ENCODE results near the gene IGSF22.

The IGSF22 gene

DNA sequence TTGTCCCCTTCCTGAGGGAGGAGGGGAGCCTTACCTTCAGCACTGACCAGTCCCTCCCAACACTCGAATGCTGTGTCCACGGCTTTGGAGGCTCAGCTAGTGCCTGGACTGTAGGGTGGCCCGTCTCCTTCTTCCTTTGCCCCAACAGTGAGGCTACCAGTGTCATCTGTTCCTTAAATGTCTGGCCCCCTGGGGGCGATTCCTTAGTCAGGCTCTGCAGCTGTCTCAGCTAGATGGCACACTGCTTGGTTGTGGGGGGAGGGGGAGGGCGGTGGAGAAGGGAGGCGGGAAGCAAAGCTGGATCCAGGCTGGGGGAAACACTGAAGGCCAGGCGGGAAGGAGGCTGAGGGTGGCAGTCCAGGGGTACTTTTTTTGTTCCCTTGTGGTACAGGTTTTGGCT, at the start of gene IGSF22:
Gene IGSF22 (minus strand): TSS at position 149 of the 400 bp plus-strand sequence. CDS start 1,952 bp downstream, outside the sequence.
- DNase-seq (ENCODE audit: low read depth in 1 of 2, low spot score in 1 of 2) = no peak

DNA sequence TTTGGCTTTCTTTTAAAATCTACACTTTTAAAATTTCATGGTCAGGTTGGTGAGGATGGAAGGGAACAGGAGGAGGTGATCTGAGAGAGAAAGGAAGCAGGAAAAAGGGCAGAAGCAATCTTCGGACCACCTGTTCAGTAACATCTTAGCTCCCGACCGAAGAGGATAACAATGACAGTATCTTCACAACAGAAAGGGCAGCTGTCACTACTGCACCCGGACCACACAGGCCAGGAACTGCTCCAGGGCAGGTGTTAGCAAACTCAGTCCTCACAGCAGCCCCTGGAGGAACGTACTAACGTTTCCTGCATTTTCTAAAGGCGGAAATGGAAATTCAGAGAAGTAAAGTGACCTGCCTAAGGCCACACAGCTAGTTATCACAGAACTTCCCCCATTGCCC, 48.8 kb upstream of the IGSF22 start:
- DNase-seq (ENCODE audit: low read depth in 1 of 2, low spot score in 1 of 2) = no peak

DNA sequence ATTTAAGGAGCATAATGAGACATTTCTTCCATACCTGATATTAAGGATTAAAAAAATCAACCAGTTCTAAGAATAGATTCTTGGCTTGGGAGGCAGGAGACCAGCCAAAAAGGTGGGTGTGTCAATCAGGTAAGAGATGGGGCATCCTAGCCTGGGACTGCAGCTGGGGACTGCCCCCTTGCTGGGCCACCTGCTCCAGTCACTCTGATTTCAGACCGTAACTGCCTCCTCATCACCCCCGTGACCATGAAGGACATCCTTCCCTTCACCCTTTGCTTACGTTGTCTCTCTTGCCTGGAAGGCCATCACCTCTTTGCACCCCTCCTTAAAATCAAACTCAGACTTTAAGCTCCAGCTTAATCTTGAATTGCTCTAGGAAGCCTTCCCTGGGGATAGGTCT, 47.7 kb upstream of the IGSF22 start:
- no peak for DNase-seq (ENCODE audit: low read depth in 1 of 2, low spot score in 1 of 2)

DNA sequence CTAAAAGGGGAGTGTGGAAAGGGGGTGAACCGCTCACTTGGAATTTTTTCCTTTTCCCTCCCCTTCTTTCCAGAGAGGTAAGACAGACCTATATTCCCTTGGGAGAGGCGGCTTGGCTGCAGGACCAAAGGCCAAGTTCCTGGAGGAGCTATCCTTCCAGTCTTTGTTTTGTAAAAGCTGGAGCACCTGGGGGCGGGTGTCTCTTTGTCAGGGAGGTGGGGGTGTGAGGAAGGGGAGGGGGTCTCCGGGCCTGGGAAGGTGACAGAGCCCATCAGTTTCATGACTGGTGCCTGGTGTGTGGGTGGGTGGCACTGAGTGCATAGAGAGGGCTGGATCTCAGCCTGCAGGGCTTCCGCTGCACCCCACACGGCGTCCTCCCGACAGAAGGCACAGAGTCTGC, 47.1 kb upstream of the IGSF22 start:
- DNase-seq (ENCODE audit: low read depth in 1 of 2, low spot score in 1 of 2) = no peak

DNA sequence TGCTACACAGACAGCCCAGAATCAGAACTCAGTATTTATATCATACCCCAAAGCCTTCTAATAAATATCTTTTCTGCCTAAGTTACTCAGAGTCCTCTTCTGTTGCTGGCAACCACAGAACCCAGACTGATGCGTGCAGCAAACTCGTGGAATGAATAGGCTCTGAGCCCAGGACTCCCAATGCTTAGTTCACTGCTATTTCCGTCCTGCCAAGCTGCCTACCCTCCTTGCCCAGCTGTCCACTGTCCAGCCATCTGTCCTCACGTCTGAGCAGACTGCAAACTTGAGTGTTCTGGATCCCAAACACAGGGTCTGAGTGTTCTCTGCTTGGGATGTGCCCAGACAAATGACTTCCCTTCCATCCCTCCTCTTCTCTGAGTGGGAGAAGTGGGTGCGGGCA, 46.2 kb upstream of the IGSF22 start:
- DNase-seq (ENCODE audit: low read depth in 1 of 2, low spot score in 1 of 2) = no peak

DNA sequence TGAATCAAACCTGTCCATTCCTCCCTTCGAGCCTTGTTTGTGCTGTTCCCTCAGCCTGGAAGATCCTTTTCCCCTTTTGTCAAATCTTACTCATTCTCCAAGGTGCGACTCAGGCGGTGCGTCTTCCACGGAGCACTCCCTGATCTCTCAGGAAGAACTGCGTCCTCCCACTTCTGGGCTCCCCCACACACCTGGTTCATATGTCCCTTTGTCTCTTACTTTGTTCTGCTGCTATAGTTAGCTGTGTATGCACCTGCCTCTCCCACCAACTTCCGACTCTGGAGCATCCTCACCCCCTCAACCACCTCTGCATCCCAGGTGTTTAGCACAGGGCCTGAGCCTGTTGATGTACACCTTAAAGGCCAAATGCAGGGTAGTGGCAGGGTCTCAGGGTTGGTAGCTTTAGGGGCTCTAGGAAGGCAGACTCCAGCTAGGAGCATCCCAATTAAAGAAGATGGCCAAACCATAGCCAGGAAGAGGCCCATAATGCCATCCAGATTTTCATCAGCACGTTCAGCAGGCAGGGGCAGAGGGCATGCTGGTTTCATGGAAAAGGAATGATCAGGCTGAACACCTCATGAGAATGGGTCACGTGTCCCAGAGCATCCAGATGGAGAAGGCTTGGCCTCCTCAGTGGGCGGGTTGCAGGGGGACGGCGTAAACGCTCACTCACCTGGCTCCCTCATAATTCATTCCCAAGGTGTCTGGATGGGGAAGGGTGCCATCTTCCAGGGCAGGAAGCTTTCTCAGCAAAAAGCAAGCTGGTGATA, 45.5 kb upstream of the IGSF22 start:
- DNase-seq (ENCODE audit: low read depth in 1 of 2, low spot score in 1 of 2) = no peak

DNA sequence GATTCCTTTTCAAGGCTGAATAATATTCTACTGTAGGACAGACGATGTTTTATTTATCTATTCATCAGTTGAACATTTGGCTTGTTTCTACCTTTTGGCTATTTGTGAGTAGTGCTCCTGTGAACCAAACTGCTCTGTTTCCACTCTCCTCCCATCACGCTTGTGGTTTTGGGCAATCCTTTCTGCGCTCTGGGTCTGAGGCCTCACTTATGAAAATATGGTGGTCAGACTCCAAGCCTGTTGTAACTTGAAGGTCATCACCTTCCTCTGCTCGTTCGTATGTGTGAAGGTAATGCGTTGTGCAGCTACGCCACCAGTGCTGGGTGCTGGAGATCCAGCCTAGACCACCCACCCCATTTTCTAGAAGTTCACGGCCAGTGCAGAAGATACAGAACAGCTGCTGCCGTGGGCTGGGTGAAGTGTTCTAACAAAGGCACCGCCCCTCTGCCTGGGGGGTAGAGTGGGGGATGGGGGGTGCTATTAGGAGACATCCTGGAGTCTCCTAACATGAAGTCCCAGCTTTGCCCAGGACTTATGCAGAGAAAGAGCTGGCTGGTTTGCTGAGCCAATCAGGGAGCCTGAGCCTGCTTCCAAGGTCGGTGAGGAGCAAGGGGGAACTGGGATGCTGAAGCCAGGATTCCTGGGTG, 44.6 kb upstream of the IGSF22 start:
- no peak for DNase-seq (ENCODE audit: low read depth in 1 of 2, low spot score in 1 of 2)

DNA sequence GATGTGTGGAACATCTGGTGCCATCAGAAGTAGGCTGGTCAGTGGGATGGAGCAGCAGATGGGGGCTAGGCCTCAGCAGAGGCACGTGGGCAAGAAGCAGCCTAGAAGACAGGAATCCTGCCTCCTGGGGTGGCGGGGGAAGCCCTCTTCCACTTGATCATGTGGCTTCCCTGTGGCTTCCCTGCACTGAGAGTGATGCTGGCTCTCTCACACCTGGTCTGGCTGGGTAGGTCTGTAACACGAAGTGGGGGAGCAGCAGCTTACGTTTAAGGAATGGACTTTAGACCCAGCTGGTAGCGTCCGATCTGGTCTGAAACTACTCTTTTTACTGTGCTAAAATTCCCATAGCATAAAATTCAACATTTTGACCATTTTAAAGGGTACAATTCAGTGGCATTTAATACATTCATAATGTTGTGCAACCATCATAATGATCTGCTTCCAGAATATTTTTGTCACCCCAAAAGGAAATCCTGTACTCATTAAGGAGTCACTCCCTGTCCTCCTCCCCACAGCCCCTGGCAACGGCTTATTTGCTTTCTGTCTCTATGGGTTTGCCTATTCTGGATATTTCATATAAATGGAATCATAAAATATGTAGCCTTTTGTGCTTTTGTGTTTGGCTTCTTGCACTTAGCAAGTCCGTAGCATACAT, 43.9 kb upstream of the IGSF22 start:
- DNase-seq (ENCODE audit: low read depth in 1 of 2, low spot score in 1 of 2) = no peak

DNA sequence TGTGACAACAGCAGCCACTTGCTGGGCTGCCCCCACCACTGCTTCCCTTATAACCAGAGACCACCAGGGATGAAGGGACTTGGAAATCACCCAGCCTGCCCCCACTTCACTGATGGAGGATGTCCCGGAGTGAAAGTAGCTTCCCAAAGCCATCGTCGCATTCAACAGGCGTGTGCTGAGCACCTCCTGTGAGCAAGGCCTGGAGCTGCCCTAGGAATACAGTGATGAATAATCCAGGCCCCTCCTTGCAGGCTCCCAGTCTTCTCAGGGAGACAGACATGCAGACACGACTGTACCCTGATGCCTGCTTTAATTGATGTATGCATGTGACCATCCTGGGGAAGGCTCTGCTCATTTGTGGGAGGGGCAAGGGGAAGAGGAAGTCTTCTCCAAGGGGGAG, 43.0 kb upstream of the IGSF22 start:
- DNase-seq (ENCODE audit: low read depth in 1 of 2, low spot score in 1 of 2) = no peak

DNA sequence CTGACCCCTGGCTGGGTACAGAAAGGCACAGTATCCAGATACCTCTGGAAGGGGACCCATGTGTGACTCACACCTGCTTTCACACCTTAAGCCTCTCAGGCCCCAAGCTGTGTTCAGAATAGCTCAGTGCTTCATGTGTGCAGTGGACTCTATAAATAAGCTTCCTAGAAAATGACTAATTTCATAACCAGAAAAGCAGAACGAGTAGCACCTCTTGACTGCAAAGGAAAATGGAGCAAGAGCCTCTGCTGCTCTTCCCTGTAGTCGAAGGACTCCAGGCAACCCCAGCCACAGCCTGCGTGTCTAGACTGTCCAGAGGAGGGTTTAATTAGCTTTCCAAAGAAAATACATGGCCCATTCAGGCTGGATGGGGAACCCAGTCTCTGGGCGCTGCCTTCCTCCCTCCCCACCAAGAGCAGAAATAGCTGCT, 42.5 kb upstream of the IGSF22 start:
- no peak for DNase-seq (ENCODE audit: low read depth in 1 of 2, low spot score in 1 of 2)

DNA sequence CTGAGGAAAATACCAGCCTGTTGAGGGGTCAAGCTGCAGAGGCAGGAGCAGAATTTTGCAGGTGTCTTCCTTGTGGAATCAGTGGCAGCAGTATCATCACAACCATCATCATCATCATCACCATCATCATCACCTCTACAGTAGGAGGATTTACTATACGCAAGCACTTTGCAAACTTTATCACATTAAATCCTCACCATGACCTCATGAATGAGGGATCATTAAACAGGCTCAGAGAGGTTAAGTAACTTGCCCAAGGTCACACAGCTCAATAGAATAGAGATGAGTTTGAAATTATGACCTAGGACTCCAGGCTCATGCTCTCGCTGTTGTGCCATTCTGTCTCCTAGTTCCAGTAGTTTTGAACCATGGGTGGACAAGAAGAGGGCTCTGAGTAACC, 40.0 kb upstream of the IGSF22 start:
- DNase-seq (ENCODE audit: low read depth in 1 of 2, low spot score in 1 of 2) = no peak

DNA sequence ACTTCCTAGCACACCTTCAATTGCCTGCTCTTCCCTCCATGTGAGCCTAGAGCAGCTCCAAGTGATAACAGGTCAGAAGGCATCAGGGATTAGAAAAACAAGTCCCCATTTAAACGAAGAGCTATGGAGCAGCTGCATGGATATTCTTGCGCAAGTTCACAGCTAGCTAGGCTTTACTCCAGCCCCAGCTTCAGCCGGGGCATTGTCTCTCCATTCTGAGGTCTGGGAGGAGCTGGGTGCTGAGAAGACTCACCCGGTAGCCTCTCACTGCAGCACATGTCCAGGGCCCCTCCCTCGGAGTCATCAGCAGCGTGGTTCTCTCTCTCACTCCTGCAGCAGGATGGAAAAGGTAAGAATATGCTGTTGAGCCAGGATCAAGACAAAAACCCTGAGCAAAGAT, 39.6 kb upstream of the IGSF22 start:
- DNase-seq (ENCODE audit: low read depth in 1 of 2, low spot score in 1 of 2) = no peak

DNA sequence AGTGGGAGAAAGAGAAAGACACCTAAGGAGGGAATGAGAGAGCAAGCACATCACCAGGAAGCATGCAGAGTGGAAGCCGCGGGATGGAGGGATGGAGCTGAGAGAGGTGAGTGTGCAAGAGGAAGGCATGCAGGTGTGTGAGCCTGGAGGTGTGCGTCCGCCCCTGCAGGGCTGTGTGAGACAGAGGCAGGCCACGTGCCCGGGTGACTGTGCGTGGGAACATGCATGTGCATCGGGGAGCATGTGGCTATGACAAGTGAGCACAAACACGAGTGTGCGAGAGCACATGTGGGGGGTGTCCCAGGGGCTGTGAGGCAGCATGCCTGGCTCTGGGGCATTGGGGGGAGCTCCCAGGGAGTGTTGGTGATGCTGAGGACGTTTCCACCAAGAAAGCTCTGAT, 35.8 kb upstream of the IGSF22 start:
- no peak for DNase-seq (ENCODE audit: low read depth in 1 of 2, low spot score in 1 of 2)

DNA sequence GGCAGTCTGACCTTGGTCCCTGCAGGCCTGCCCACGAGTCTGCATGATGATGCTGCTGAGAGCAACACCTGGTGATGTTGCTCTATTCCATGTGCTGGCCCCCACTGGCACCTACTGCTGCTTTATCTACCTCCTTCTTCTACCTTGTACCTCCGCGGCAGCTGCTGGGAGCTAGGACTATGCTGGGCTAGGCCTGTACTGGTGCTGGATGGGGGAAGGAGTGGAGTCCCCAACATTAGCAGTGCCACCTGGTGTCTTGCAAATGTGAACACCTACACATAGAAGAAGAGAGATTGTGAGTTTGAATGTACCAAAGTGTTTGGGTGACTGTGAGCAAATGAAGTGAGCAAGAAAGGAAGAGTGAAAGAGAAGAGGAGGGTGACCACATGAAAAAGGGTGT, 35.2 kb upstream of the IGSF22 start:
- DNase-seq (ENCODE audit: low read depth in 1 of 2, low spot score in 1 of 2) = no peak

DNA sequence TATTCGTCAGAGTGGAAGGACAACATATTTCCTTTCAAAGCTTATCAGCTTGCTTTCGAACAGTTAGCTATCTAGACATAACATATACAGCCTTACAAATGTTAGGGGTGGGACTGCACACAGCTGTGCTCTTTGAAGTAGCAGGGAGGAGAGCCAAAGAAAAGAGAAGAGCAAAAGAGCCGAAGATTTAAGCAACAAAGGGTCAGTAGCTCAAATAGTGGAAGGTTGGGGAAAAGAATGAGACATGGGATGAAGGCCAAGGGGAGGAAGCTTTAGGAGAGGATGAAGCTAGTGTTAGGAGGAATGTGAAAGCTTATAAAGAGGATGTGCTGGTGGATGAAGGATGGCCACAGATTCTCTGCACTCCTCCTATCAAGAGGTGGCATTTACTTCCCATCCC, 31.8 kb upstream of the IGSF22 start:
- no peak for DNase-seq (ENCODE audit: low read depth in 1 of 2, low spot score in 1 of 2)

DNA sequence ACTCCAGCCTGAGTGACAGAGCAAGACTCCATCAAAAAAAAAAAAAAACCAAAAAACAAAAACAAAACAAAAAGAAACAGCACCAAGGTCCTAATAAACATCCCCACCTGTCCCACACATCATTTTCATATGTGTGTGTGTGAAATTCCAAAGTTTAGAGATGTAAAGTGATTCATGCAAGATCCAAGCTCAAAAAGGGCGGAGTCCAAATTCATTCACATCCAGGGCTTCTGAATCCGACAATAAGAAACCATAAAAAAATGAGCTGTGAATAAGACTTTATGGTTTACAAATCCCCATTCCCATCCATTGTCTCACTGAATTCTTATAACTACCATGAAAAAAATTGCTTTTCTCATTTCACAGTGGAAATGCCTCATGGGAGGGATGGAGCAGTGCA, 30.9 kb upstream of the IGSF22 start:
- DNase-seq (ENCODE audit: low read depth in 1 of 2, low spot score in 1 of 2) = no peak

DNA sequence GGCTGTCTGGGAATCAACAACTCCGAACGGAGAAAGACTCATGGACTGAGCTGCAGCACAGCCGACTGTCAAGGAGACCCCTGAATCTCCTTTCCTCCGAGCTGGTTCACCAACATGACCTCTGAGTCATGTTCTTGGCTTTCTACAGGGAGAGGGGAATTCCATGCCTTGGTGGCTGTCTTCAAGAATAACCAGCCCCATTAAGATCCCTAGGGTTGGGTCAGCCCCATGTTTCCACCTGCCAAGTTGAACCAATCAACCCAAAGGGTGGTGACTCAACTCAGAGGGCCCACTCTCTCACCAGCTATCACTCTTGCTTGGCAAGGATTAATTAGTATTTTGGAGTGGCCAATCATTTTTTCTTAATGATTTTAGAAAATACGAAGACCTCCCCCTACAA, 28.3 kb upstream of the IGSF22 start:
- no peak for DNase-seq (ENCODE audit: low read depth in 1 of 2, low spot score in 1 of 2)

DNA sequence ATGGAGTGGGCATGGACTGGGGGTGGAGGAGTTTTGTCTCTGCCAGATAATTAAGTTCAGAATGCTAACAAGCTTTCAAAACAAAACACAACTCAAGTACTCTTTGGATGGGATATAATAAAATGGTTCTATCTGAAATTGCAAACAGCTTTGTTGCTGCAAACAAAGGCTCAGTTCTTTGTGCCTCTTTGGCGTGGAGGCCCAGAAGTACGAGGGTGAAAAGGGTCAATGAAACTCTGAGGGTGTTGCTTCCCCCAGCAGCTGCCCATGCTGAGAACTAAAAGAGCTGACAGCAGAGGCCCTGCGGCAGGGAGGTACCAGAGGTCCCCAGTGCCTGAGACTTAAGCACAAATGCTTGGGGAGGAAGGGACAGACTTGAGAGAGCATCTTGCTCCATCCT, 26.5 kb upstream of the IGSF22 start:
- DNase-seq (ENCODE audit: low read depth in 1 of 2, low spot score in 1 of 2) = no peak

DNA sequence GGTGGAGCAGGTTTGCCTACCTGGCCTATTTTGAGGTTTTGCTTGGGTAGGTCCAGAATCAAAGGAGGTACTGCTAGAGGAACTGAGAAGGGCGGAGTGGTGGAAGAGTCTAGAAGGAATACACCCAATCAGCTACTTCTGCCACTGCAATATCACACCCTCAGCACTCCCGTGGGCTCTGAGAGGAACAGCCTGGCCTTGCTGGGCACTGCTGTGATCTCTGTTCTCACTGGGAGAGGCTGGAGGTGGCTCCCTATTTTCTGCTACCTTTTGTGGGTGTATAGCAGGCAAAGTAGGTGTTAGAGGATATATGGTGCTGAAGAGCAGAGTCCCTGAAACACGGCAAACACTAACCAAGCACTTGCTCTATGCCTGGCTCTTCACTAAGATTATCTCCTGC, 25.0 kb upstream of the IGSF22 start:
- no peak for DNase-seq (ENCODE audit: low read depth in 1 of 2, low spot score in 1 of 2)

DNA sequence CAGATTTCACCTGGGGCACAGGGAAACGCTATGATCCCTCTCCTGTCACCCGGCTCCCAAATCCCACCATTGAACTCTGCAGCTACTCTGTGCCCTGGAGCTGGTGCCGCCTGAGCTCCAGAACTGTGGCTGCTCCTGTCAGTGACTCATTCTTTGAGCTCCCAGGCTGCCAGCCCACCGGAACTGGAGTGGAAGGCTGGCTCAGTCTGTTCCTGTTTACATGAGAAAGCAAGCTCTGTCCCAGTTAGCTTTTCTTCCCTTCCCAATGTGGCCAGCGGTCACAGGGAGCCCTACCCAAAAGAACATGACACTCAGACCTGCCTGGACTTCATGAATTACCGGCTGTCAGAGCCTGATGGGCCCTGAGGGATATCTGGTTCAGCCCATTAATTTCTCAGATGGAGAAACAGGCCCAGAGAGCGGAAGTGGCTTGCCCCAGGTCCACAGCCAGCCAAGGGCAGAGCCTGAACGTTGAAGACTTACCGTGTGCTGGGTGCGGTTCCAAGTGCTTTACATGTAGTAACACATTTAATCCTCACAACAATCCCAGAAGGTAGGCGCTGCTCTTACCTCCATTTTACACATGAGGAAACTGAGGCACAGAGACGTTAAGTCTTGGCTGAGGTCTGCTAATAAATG, 23.8 kb upstream of the IGSF22 start:
- no peak for DNase-seq (ENCODE audit: low read depth in 1 of 2, low spot score in 1 of 2)

DNA sequence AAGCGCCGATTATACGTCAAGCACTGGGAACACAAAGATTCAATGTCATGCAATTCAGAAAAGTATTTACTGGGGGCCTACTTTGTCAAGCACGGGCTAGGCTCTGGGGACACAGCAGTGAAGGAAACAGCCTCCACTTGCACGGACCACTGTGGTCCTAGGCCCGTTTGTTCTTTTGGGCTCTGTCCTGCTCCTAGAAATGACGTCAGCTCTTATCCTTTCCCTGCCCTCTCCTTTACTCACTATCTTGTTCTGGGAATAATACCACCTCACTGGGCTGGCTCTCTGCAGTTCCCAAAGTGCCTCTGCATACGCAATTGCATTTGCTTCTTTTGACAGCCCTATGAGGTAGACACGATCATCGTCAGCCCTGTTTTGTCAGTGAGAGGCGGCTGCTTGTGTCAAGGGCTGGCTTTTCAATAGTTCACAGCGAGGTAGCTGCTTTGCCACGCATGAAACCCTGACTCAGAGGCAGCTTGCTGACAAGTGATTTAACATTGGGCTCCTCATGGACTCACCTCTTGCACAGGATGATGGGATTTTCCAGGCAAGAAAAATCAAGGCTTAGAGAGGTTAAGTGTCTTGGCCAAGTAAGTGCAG, 22.9 kb upstream of the IGSF22 start:
- DNase-seq (ENCODE audit: low read depth in 1 of 2, low spot score in 1 of 2) = no peak

DNA sequence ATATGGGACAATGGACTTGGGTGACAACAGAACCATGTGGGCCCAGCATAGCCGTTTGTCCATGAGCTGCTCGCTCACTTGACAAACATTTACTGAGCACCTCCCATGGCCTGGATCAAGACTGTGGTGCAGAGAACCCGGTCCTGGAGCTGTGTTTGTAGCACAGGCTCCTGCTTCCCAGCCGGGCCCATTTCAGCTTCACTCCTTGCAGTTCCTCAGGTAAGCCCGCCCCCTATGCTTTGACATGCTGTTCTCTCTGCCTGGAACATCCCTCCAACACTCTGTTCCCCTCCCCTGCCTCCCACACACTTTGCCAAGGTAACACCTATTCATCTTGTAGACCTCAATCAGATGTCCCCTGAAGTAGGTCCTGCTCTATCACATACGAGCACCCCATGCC, 19.3 kb upstream of the IGSF22 start:
- DNase-seq (ENCODE audit: low read depth in 1 of 2, low spot score in 1 of 2) = no peak
